T-helper 1 cell treated with Interleukin-12 subunit alpha and Interleukin-12 subunit beta and Interleukin-4 antibody, amounts not matched to agents 30 ng/mL and 1 ng/mL, for 36 hours (primary cell): Measurements from ENCODE around the gene STX1A. TPM values are rescaled to one million over a fixed set of nuclear protein-coding genes. Genes with fewer than 3 reads are reported as not detected.
"Not testable (repeated sequence)": the region's sequence is repeated elsewhere in the genome, so short reads cannot be mapped to it uniquely, and the experiment has no call there.

ENCODE experiments used
- intact Hi-C: fragments of 100-400 bp; cut with micrococcal nuclease; formaldehyde crosslinking; loops from one replicate; pipeline ENCODE4 v1.15.1; 2024
- total RNA-seq: library from RNA; stranded (reverse); gene quantifications from 2 replicates; pipeline ENCODE4 v1.2.3, GENCODE V29; 2022

Gene STX1A
- total RNA-seq, 1 donor from 2014 or later = 16.4 TPM

DNA sequence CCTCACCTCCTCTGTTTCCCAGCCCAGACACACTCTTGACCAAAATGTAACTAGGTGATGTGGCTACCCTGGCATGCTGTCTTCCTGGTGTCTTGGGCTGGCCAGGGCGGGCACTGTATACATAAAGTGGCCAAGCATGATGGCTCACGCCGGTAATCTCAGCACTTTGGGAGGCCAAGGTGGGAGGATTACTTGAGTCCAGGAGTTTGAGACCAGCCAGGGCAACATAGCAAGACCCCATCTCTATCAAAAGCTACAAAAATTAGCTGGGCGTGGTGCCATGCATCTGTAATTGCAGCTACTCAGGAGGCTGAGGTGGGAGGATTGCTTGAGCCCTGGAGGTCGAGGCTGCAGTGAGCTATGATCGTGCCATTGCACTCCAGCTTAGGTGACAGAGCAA is 6.2 kb downstream of the STX1A start:
- intact Hi-C loops = not testable (repeated sequence)

DNA sequence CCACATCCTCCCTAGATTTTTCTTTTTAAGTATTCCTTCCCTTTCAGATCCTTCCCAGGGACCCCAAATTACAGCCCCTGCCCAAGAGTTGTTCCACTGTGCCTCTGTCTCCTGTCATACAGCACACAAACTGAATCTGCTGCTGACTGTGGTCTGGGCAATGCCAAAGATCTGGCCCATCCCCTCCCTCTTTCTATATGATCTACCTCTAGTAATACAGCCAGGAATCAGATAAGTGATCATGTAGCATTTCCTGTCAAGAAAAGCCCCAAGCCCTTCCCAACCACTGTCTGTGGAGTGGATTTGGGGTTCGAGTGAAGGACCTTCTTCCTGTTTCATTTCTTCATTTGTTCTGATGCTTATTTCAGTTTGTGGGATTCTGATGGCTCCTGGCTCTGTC is 6.7 kb downstream of the STX1A start:
- intact Hi-C loops = no loop called here

DNA sequence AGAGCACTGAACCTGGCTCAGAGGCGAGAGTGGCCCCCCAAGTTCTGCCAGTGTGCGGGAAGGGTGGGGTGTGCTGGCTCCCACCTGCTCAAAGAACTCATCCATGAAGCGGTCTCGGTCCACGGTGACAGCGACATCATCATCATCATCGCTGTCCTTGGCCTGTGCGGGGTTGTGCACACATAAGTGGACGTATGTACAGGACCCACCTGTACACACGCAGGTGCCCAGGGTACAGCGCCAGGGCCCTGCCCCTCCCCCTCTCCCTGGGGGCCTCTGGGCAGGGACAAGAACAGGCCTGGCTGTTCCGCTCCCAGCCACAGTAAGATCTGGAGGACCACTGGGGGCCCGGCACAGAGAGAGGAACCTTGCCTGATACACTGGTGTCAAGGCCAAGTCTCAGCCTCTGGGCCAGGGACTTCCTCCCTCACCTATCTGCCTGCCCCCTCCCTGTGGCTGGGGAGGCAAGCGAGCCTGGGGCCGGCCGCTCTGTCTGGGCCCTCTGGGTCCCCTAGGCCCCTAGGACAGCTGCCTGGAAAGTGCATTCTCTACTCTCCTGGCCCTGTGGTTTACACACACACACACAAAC is 10.4 kb downstream of the STX1A start:
- intact Hi-C loops = no loop called here

DNA sequence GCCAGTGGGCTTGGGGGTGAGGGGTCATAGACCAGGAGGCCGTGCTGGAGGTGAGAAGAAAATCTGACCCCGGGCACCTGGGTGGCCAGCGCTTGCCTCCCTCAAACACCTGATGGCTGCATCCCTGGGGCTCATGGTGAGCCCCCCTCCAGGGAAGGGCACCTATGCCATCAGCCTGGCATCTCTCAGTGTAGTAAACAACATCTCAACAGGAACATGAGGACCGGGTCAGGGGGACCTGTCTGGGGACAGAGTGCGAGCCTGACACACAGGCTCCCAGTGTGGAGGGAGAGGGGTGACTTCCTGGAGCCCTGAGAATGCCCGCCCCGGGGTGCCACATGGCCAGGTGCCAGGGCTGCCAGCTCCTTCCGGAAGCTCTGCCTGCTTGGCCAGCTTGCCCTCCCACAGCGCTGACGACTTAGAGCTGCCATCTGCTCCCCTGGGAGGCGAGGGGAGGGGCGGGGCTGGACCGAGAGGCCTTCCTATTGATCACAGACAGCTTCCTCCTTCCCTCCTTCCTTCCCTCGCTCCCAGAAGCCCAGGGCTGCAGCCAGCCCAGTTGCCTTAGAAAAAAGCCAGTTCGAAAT is 12.3 kb downstream of the STX1A start:
- intact Hi-C loops = no loop called here

DNA sequence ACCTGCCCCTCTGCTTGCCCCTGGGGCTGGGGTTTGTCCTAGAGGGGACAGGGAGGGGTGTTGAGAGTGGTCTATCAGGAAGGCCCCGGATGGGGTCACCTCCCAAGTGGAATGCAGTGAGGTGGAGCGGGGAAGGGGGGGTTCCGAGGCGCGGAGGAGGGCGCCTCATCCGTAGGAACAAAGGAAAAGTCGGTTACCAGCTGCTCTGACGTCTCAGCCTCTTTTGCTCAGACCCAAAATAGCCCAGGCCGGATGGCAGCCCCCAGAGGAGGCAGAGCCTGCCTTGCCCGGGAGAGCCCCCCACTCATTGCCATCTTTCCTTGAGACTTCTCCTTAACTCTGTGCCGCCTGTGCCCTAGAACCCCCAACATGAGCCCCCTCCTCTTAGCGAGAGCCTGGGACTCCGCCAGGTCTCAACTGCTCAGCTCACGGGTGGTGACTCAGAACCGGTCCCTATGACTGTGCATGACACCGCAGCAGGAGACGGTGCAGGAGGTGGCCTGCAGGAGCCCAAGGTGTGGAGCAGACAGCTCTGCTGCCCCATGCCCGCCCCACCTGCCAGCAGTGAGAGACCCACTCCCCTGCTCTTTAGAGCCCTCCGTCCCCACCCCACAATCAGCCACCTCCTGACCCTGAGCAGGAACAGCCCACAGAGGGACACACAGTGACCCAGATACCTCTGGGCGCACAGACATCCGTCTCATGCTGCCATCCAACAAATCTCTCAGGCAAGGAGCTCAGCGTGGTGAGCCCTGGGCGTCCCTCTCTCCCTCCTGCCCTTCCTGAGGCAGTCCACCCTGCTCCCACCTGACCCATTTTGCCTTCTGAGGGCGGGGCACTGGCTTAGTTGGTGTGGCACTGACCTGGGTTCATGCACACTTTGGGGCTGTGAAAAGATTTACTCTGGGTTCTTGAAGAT is 13.1 kb downstream of the STX1A start:
- intact Hi-C loops = loop anchor here (1.0 kb wide), 1 partner anchor 12 kb away; no protein-coding TSS in a partner anchor

DNA sequence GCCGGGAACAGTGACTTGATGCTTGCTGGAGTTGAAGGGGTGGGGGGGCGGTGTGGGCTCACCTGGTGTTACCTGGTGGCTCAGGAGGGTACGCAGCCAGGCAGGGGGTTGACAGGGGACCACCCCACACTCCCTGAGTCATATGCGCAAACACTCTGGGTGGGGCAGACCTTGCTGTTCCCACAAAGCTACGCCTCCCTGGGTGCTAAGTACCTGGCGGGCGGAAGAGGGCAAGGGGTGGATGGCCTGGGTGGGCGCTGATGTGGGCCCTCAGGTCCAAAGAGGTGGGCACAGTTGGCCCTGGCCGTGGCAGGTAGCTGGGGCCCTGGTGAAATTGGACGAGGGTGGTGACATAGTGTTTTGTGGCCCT is 13.9 kb downstream of the STX1A start:
- intact Hi-C loops = no loop called here

DNA sequence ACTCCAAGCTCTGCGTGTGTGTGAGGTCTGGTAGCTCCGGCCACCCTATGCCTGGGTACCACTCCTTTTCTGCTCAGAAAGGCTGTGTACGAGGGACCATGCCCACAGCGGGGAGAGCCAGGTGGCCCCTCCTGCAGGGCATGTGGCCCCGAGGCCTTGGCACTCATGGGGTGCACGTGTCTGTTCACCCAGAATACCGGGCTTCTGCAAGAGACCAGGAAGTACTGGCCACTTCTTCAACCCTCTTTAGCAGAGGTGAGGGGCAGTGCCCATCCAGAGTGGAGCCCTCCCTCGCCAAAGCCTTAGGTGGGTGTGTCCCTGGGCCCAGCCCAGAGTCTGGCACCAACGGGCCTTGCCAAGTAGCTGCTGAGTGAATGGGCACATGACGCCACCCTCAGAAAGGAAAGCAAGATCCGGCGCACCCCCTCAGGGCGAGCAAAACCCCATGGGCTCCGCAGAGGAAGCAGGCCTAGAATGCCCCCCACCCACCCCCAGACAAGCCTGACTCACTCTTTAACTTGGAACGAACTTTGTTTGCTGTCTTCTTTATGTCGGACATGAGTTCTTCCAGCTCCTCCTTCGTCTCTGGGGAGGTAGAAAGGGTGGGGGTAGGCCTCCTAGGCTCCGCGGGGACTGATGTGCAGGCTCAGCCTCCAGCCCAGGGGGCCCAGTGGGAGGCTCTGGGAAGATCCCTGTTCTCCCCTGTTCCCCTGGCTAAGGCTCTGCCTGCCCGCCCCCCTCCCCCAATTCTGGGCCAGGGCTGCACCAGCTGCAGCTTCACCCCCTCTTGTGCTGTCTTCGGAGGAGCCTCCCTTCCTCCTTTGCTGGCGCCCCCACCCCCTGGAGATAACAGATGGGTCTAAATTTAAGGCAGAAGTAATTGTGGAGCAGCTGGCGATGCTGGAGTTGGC is 14.6 kb downstream of the STX1A start:
- intact Hi-C loops = loop anchor here (1.0 kb wide), 2 partner anchors 33 to 38 kb away; partner anchors contain the start of genes ABHD11 and VPS37D

DNA sequence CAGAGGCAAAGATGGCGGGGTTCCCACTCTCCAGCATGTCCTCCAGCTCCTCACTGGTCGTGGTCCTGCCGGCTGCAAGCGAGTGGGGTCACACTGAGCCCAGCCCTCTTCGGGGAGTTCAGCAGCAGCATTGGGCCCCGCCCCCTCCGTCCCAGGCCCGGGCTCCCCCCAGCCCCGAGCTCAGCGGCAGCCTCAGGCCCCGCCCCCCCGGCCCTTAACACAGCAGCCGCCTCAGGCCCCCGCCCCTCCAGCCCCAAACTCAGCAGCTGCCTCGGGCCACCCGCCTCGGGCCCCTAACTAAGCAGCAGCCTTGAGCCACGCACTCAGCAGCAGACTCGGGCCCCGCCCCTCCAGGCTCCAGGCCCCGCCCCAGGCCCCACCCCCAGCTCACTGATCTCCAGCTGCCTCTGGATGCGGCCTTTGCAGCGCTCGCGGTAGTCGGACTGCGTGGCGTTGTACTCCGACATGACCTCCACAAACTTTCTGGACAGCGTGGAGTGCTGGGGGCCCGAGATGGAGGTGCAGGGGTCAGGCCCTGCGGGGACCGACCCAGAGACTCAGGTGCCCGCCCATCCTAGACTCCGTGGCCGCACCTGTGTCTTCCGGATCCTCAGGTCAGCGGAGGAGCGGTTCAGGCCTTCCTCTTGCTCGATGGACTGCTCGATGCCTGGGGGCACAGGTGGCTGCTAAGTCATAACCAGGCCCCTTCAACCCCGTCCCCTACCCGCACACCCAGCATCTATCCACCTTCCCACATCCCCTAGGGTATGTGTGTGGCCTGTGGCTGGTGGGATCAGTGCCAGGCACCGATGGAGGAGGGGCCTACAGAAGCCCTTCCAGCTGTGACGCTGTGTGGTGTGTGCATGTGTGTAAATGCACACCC is 15.5 kb downstream of the STX1A start:
- intact Hi-C loops = loop anchor here (1.0 kb wide), 2 partner anchors 34 to 37 kb away; partner anchors contain the start of genes ABHD11 and VPS37D

DNA sequence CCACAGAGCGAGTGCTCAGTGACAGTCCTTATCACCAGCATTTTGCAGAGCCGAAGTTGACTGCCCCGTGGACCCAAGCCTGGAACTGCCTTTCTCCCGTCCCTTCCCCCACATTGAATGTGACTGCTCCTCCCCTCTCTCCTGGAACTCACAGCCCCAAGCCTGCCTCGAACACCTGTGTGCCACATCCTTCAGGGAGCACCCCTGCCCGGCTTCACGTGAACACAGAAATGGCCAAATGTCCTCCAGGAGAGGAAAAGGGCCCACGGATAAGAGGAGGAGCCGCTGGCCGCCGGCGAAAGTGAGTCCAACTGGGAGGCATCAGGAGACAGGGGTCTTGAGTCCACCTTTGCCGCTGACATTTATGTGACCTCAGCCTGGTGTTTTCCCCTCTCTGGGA is 16.2 kb downstream of the STX1A start:
- intact Hi-C loops = no loop called here

DNA sequence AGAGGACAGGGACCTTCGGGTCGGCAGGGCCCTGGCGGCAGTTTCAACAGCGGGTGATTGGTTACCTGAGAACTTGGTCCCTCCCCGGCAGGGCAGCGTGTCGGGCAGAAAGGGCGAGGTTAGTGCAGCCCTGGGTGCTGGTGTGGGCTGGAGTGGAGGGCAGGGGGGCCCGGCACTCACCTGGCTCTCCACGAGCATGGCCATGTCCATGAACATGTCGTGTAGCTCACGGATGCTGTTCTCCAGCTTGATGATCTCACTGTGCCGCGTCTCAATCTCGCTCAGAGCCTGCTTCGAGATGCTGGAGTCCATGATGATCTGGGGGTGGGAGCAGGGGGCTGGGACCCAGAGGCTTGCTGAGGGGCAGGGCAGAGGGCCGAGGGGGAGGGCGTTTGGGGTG is 16.8 kb downstream of the STX1A start:
- intact Hi-C loops = no loop called here

DNA sequence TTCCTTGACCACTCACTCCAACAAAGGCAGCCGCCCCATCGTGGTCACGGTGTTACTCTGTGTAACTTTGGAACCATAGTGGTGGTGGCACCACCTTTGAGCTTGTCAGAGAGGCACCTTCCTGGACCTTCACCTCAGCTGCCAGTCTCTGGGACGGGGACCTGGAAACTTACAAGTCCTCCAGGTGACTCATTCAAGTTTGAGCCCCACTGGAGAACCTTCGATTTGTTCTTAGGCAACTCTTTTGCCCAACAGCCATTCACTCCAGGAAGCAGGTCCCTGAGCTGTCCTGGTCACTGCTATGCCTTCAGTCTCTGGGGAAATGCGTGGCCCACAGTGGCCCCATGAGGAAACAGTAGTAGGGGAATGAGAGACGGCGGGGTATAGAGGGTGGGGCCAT is 17.2 kb downstream of the STX1A start:
- intact Hi-C loops = no loop called here

DNA sequence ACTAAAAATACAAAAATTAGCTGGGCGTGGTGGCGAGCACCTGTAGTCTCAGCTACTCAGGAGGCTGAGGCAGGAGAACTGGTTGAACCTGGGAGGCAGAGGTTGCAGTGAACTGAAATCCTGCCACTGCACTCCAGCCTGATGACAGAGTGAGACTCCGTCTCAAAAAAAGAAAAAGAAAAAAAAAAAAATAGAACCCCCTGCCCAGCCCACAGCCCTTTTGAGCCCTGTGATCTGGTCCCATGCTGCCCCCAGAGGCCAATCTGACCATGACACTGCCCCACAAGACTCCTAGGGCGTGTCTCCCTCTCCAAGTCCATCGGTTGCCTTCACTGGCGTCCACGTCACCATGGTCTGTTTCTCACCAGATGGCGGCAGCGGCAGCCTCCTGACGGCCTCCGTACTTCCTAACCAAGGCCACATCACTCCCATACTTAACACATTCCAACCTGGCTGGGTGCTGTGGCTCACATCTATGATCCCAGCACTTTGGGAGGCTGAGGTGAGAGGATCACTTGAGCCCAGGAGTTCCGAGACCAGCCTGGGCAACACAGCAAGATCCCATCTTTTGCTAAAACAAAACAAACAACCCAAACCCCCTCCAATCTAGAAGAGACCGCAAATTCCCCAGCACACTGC is 18.0 kb downstream of the STX1A start:
- intact Hi-C loops = no loop called here

DNA sequence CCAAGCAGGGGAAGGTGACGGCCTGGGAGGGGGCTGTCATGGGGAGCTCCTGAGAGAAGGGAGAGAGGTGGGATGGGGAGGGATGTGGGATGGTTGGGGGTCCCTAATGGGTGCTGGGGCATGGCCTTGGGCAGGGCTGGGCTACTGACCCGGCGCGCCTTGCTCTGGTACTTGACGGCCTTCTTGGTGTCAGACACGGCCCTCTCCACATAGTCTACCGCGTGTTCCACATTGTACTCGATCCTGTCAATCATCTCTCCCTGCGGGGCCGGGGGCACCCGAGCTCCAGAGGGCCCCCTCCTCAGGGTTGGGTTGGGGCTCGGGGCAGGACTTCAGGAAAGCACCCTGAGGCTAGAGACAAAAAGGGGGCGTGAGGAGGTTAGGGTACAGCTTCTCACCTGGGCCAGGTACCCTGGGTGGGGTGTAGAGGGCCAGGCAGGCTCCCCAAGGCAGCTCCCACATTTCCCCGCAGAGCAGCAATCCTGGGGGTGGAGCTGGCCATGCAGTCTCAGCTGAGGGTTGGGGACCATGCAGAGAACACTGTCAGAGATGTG is 18.8 kb downstream of the STX1A start:
- intact Hi-C loops = no loop called here

DNA sequence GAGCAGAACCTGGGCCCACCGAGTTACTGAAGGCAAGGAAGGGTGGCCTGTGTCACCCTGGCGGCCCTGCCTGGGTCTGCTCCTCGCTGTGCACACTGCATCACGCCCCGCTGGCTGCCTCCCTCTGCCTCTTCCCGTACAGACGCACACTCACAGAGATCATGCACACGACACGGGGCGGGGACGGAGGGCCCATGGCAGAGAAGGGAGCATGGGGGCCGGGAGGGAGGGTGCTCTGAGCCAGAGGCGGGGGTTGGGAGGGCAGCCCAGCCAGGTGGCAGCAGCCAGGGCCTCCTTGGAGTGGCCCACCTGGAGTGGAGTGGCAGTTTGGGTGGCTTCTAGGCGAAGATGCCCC is 19.4 kb downstream of the STX1A start:
- intact Hi-C loops = no loop called here

DNA sequence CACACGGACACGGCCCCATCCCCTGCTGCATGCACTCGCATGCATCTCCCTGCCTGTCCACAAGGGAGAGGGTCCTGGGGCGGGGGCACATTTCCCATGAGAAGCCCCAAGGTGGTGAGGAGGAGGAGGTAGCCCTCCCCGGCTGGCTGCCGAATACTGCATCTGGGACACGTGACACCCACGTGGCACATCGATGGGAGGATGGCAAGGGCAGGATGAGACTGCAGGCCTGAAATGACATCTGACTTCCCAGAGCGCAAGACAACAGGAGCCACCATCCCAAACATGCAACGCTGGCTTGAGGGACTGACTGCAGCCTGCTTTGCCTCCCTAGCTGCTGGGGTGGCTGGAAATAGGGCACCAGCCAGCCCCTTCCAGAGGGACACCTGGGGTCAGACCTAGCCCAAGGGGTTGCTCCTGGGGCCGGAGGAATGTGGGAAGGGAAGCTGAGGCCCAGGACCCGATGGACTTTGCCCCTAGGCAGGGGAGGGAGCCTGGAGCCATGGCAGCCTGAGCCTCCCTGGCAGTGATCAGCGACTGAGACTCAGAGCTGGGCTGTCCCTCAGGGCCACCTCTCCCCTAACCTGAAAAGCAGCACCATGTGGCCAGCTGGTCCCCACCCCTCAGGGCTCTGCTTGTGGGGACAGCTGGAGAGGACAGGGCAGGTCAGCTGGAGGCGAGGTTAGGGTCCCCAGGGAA is 19.9 kb downstream of the STX1A start:
- intact Hi-C loops = no loop called here

DNA sequence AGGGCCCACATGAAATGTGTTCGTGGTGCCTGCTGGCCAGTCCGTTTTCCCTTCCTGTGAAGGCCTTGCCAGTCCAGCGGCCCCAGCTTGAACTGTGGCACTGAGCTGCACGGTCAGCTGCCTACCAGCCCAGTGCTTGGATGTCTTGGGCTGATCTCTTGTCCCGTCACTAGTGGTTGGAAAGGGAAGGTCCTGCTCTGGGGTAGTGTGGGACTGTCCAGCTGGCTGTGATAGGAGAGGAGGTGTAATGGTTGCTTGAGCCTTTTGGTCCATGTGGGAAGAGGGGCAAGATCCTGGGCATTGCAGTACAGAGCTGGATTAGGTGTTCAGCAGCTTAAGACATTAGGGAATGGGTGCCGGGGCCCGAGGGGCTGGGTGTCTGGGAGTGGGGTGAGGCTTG is 21.1 kb downstream of the STX1A start:
- intact Hi-C loops = no loop called here

DNA sequence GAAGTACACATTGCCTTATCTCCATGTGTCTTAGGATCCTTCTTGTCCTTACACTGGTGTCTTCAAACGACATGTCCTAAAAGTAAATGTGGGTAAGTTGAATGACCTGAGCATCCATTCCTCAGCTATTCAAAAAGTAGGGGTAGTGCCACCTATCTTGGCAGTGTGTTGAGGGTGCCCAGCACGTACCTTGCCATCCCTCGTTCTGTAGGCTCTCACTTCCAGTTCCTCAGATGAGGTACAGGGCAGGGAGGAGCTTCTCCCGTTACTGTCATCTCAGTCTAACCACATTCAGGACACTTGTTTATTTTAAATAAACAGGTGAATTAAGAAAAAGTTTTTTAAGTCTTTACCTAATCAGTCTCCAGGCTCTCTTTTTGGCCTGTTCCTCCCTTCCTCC is 23.1 kb downstream of the STX1A start:
- intact Hi-C loops = no loop called here

DNA sequence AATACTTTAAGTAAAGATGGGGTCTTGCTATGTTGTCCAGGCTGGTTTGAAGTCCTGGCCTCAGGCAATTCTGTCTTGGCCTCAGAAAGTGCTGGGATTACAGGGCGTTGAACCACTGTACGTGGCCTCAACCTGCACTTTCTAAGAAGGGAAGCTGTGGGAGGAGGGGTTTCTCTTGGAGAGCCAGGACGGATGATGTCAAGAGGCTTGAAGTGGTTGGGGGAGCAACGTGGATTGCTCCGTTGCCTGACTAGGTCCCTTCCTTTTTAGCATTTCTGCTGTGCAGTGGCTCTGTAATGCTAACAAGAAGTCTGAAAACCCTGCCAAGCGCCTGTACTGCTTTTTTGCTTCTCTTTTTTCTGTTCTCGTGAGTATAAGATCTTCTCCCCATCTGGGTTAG is 28.8 kb downstream of the STX1A start:
- intact Hi-C loops = no loop called here

DNA sequence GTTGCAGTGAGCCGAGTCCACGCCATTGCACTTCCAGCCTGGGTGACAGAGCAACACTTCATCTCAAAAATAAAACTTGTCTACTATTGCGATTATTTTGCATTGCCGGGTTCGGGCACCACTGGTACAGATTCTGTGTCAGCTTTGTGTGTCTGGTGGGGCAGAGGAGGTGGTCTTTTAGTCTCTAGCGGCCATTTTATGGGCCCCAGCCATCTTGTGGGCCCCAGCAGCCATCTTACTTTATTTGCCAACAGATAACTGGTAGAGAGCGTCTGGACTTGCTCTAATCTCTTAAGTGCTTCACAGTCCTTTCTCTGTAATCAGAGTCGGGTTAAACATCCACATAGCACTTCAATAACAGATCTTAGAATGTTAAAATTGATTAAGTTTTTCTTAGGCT is 31.2 kb downstream of the STX1A start:
- intact Hi-C loops = no loop called here
